Activated naive CD8-positive, alpha-beta T cell treated with anti-CD3 and anti-CD28 coated beads, Interleukin-2, amount 50 U/mL, for 24 hours (primary cell): ENCODE results near the gene ABCB10.

Experiments used
- ATAC-seq: fragments of 150-1000 bp; cut with Tn5 transposase; one replicate; pipeline ENCODE4 v1.10.0; 2021
- DNase-seq: peaks from one replicate; pipeline ENCODE4 v3.0.0; 2021
- H3K27ac Mint-ChIP-seq: one replicate; pipeline ENCODE4 v1.8.0; 2021; ENCODE audit warnings: mild to moderate bottlenecking, mixed read lengths
- H3K27me3 Mint-ChIP-seq: one replicate; pipeline ENCODE4 v1.8.0; 2021; ENCODE audit warnings: mixed read lengths
- H3K36me3 Mint-ChIP-seq: one replicate; pipeline ENCODE4 v1.8.0; 2021; ENCODE audit warnings: low read depth, mixed read lengths
- H3K4me1 Mint-ChIP-seq: one replicate; pipeline ENCODE4 v1.8.0; 2021; ENCODE audit warnings: mixed read lengths
- H3K4me3 Mint-ChIP-seq: one replicate; pipeline ENCODE4 v1.8.0; 2021; ENCODE audit warnings: mild to moderate bottlenecking, moderate library complexity, mixed read lengths
- H3K9me3 Mint-ChIP-seq: one replicate; pipeline ENCODE4 v1.8.0; 2021; ENCODE audit warnings: mixed read lengths

The ABCB10 gene

DNA sequence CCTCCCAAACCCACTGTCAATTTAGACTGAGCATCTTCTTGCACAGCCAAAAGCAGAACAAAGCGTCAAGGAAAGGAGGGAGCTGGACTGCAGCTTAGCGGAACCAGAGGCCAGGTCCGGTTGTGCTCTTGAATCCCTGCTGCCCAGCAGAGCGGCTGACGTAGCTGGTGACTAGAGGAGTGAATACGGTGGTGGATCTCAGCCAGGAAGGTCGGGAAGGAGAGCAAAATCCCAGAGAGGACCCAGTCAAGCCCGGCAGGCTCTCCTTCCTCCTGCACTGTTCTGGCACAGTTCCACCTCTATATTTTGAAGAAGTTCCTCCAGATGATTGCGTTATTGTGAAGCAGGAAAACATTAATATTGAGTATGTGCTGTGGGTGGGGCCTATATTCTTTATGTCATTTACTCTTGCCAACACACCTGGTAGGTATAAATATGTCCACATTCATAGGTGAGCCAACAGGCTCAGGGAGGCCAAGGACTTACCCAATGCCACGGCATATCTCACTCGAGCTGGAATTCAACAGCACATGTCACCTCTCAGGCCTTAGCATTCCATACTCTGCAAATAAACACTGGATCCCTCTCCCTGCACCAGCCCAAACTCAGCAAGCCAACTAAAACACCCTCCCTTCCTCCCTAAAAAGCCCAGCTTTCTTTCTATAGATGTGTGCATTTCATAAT lies 23.6 kb upstream of the ABCB10 start:
- Mint-ChIP-seq H3K36me3 (no peaks in the 10 kb centered on the region), H3K4me3 (no peak overlapping the region), H3K4me1 (peaks cover 3% of the 10 kb centered on the region), H3K27me3 (peaks cover 4% of the 10 kb centered on the region), H3K27ac (no peak overlapping the region), H3K9me3 (no peaks in the 10 kb centered on the region)
- DNase-seq (no peak), ATAC-seq (no peak)

- Mint-ChIP-seq H3K9me3 (no peaks in the 10 kb centered on the region), H3K4me3 (no peak overlapping the region), H3K27me3 (peaks cover 4% of the 10 kb centered on the region), H3K27ac (no peak overlapping the region), H3K4me1 (peaks cover 3% of the 10 kb centered on the region), H3K36me3 (no peaks in the 10 kb centered on the region)
- ATAC-seq (no peak), DNase-seq (no peak)
Measured at GRCh38 chr1:229581485-229581884, 23.0 kb upstream of the ABCB10 start.

DNA sequence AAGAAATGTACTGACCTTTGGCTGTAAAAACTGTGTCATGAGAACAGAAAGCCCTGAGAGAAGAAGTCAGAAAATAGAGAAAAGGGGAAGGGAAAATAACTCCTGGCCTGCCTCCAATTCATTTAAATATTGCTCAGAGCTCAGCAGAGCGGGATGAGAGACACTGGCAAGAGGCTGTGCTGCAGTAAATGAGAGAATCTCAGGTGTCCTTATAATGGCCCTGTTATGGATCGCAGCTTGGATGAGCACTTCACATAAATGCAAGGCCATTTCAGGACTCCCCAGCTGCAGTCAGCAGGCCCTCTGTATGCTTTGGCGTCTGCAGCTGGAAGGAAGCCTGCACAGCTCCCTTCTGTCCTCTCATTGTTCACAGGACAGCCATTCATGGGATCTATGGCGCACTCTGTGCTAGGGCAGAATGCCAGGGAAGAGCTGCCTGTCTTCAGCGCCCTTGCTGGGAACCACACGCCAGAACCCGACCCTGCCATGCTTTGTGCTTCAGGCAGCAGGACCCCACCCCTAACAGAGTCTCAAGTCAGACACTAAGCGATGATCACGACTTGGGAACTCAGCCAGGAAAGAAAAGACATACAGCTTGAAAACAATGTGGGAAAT lies 20.7 kb upstream of the ABCB10 start:
- H3K27ac Mint-ChIP-seq, result no peak overlapping the region
- DNase-seq, result no peak

GRCh38 chr1:229578168-229579058 lies 19.9 kb upstream of the ABCB10 start:
- ATAC-seq (no peak), DNase-seq (no peak)
- H3K36me3 Mint-ChIP-seq, result no peaks in the 10 kb centered on the region
- peak overlapping the region; percentile 5 for H3K4me3 Mint-ChIP-seq
- H3K4me1 Mint-ChIP-seq, result peaks cover 3% of the 10 kb centered on the region
- no peak overlapping the region for H3K27ac Mint-ChIP-seq
- H3K27me3 Mint-ChIP-seq, result peaks cover 4% of the 10 kb centered on the region
- no peaks in the 10 kb centered on the region for H3K9me3 Mint-ChIP-seq

More for the DNA sequence above, 20.7 kb upstream of the ABCB10 start:
- H3K4me1 Mint-ChIP-seq, result peaks cover 3% of the 10 kb centered on the region
- H3K27me3 Mint-ChIP-seq, result peaks cover 4% of the 10 kb centered on the region
- ATAC-seq, result peak; percentile 20
- H3K9me3 Mint-ChIP-seq, result no peaks in the 10 kb centered on the region
- H3K4me3 Mint-ChIP-seq, result peak overlapping the region; percentile 5
- H3K36me3 Mint-ChIP-seq, result no peaks in the 10 kb centered on the region

DNA sequence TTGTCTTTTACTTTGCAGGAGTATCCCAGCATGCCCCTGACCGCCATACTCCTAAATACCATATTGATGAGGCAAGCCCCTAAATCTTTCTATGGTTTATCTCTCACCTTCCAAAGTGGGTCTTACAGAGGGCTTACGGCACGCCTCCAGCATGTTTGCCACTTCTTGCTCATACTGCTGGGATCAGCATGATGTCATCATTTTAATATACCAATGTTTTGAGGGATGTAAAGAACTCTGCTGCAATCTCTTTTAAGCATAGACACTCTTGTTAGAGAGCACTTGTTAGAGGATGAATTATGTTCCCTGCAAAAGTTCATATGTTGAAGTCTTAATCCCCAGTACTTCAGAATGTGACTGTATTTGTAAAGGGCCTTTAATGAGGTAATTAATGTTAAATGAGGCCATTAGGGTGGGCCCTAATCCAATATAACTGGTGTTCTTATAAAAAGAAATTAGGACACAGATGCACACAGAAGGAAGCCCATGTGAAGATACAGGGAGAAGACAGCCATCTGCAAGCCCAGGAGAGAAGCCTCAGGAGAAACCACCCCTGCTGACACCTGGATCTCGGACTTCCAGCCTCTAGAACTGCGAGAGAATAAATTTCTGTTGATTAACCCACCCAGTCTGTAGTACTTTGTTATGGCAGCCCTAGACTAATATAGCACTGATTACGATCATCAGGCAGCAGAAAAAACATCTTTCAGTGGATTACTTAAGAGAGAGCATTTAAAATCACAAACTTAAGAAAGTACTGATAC lies 16.4 kb upstream of the ABCB10 start:
- H3K4me3 Mint-ChIP-seq, result no peak overlapping the region
- H3K27ac Mint-ChIP-seq, result no peak overlapping the region
- no peak for DNase-seq
- peaks cover 4% of the 10 kb centered on the region for H3K27me3 Mint-ChIP-seq
- H3K4me1 Mint-ChIP-seq, result peaks cover 6% of the 10 kb centered on the region
- no peak for ATAC-seq
- H3K36me3 Mint-ChIP-seq, result no peaks in the 10 kb centered on the region
- H3K9me3 Mint-ChIP-seq, result no peaks in the 10 kb centered on the region

DNA sequence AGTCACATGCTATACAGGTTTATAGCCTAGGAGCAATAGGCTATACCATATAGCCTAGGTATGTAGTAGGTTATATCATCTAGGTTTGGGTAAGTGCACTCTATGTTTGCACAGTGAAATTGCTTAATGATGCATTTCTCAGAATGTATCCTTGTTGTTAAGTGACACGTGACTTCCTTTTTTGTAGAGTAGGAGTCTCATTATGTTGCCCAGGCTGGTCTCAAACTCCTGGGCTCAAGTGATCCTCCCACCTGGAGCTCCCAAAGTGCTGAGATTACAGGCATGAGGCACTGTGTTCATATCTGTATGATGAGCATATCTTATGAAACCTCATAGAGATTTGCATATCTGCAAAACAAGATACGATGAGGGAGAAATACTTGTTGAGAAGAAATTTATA lies 13.8 kb upstream of the ABCB10 start:
- H3K27me3 Mint-ChIP-seq, result no peaks in the 10 kb centered on the region
- ATAC-seq (no peak), DNase-seq (no peak)
- H3K36me3 Mint-ChIP-seq, result no peaks in the 10 kb centered on the region
- peaks cover 3% of the 10 kb centered on the region for H3K4me1 Mint-ChIP-seq
- H3K9me3 Mint-ChIP-seq, result no peaks in the 10 kb centered on the region
- no peak overlapping the region for H3K4me3 Mint-ChIP-seq
- H3K27ac Mint-ChIP-seq, result no peak overlapping the region

DNA sequence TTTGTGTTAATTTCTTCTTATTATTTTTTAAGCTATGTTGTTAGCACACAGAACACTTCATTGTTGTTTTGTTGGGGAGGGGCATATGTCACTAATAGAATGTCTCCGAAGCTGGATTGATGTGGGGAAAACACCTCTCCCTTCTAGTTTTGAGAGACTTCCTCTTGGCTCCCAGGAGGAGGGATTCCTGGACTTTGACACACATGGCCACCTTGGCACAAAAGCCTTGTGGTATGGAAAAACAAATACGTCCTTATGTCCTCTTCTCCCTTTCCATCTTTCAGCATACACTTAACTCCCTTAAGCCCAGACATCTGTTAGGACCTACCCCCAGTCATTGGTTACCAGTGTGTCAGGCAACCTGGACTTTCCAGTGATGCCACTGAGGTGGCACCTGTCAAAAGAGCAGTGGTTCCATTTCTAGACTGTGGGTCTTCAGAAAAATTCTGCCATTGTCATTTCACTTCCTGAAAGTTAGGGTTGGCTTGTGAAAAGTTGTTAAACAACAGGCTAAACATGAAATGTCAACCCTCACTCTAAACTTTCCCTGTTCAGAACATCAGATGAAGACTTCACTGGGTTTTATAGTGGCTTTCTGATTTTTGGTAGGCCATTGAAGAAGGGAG lies 12.5 kb upstream of the ABCB10 start:
- no peaks in the 10 kb centered on the region for H3K27me3 Mint-ChIP-seq
- no peak overlapping the region for H3K27ac Mint-ChIP-seq
- peaks cover 3% of the 10 kb centered on the region for H3K4me1 Mint-ChIP-seq
- no peaks in the 10 kb centered on the region for H3K9me3 Mint-ChIP-seq
- H3K36me3 Mint-ChIP-seq, result no peaks in the 10 kb centered on the region
- ATAC-seq, result no peak
- no peak for DNase-seq
- H3K4me3 Mint-ChIP-seq, result no peak overlapping the region

GRCh38 chr1:229570305-229570704 lies 11.8 kb upstream of the ABCB10 start:
- ATAC-seq, result no peak
- no peak for DNase-seq

GRCh38 chr1:229567109-229567868 lies 8.8 kb upstream of the ABCB10 start:
- no peaks in the 10 kb centered on the region for H3K27me3 Mint-ChIP-seq
- no peak overlapping the region for H3K4me3 Mint-ChIP-seq
- H3K4me1 Mint-ChIP-seq, result peaks cover 3% of the 10 kb centered on the region
- ATAC-seq (no peak), DNase-seq (no peak)
- H3K36me3 Mint-ChIP-seq, result no peaks in the 10 kb centered on the region
- H3K9me3 Mint-ChIP-seq, result no peaks in the 10 kb centered on the region
- no peak overlapping the region for H3K27ac Mint-ChIP-seq

More at GRCh38 chr1:229570305-229570704, 11.8 kb upstream of the ABCB10 start:
- Mint-ChIP-seq H3K27me3 (no peaks in the 10 kb centered on the region), H3K36me3 (no peaks in the 10 kb centered on the region), H3K27ac (no peak overlapping the region), H3K4me1 (peaks cover 3% of the 10 kb centered on the region), H3K9me3 (no peaks in the 10 kb centered on the region), H3K4me3 (no peak overlapping the region)

DNA sequence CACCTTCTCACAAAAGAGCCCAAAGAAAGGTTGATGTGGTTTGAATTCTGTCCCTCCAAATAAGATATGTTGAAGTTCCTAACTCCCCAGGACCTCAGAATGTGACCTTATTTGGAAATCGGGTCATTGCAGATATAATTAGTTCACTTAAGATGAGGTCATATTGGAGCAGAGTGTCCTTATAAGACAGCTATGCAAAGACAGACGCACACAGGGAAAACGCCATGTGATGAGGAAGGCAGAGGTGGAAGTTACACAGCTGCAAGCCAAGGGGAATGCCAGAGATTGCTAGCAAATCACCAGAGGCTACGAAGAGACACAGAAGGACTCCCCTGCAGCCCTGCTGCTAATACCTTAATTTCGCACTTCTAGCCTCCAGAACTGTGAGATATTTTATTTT lies 5.2 kb upstream of the ABCB10 start:
- no peak for DNase-seq
- H3K4me3 Mint-ChIP-seq, result no peak overlapping the region
- no peak for ATAC-seq
- H3K36me3 Mint-ChIP-seq, result no peaks in the 10 kb centered on the region
- H3K9me3 Mint-ChIP-seq, result no peaks in the 10 kb centered on the region
- H3K27ac Mint-ChIP-seq, result no peak overlapping the region
- H3K27me3 Mint-ChIP-seq, result no peaks in the 10 kb centered on the region
- H3K4me1 Mint-ChIP-seq, result peaks cover 9% of the 10 kb centered on the region

GRCh38 chr1:229563241-229563640 lies 4.7 kb upstream of the ABCB10 start:
- Mint-ChIP-seq H3K4me1 (peaks cover 9% of the 10 kb centered on the region), H3K27ac (no peak overlapping the region), H3K9me3 (no peaks in the 10 kb centered on the region), H3K4me3 (no peak overlapping the region), H3K27me3 (no peaks in the 10 kb centered on the region), H3K36me3 (no peaks in the 10 kb centered on the region)
- DNase-seq, result no peak
- no peak for ATAC-seq

DNA sequence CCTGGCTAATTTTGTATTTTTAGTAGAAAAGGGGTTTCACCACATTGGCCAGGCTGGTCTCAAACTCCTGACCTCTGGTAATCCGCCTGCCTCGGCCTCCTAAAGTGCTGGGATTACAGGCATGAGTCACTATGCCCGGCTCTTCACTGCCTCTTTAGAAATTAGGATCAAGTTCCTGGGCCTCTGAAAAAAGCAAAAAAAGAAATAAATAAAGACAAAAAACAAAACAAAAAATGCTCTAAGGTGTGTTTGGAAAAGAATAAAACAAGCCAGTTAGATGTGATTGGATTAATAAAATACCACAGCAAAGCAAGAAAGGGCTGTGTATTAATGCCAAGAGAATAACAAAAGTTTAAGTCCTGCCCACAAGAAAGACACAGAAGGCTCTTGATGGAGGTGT lies 4.2 kb upstream of the ABCB10 start:
- no peak for DNase-seq

GRCh38 chr1:229561141-229561540 lies 2.6 kb upstream of the ABCB10 start:
- H3K36me3 Mint-ChIP-seq, result peaks cover 2% of the 10 kb centered on the region
- no peak overlapping the region for H3K4me3 Mint-ChIP-seq
- H3K27me3 Mint-ChIP-seq, result no peaks in the 10 kb centered on the region
- H3K4me1 Mint-ChIP-seq, result peaks cover 25% of the 10 kb centered on the region
- H3K27ac Mint-ChIP-seq, result no peak overlapping the region
- ATAC-seq (no peak), DNase-seq (no peak)
- no peaks in the 10 kb centered on the region for H3K9me3 Mint-ChIP-seq

More for the DNA sequence above, 4.2 kb upstream of the ABCB10 start:
- H3K27ac Mint-ChIP-seq, result no peak overlapping the region
- H3K4me1 Mint-ChIP-seq, result peaks cover 10% of the 10 kb centered on the region
- ATAC-seq, result no peak
- H3K9me3 Mint-ChIP-seq, result no peaks in the 10 kb centered on the region
- H3K36me3 Mint-ChIP-seq, result no peaks in the 10 kb centered on the region
- no peak overlapping the region for H3K4me3 Mint-ChIP-seq
- H3K27me3 Mint-ChIP-seq, result no peaks in the 10 kb centered on the region
